DMS153 treated with DMSO at 0.1 percent for 48 hours (cell line): Measurements from ENCODE around the gene DNA2.
"Not testable (repeated sequence)": the region's sequence is repeated elsewhere in the genome, so short reads cannot be mapped to it uniquely, and the experiment has no call there.

Experiments used
- DNase-seq: peaks from one replicate; lab custom pipeline; 2025; ENCODE audit not compliant: unreplicated experiment; lab: John Stamatoyannopoulos, UW

The DNA2 gene

GRCh38 chr10:68471586-68472408, at the start of gene DNA2:
Gene DNA2 (minus strand): TSS chr10:68471973. CDS start chr10:68471864, 109 bp downstream.
- peak; percentile 72 for DNase-seq

- not testable (repeated sequence) for DNase-seq
These were observed 46.8 kb upstream of the DNA2 start for GRCh38 chr10:68518609-68519008.

GRCh38 chr10:68517188-68517587, 45.4 kb upstream of the DNA2 start:
- no peak for DNase-seq

DNA sequence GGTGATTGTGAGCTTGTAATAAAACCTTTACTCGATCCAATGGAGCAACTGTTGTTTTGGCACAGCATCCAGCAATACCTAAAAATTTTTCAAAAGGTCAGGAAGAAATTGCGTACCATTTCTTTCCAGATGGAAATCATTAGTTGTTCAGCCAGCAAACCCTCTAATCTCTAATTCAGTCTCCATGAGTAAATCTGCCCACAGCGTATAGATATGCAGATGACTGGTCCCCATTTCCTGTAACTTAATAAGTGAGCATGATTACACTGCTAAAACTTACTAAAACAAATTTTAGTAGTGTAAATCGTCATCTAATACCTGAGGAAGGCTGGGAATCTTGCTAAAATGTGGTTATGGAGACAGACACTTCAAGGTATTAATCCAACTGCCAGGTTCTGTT, 45.0 kb upstream of the DNA2 start:
- DNase-seq = no peak

GRCh38 chr10:68516216-68516615, 44.4 kb upstream of the DNA2 start:
- DNase-seq = not testable (repeated sequence)

- no peak for DNase-seq
These were observed 36.3 kb upstream of the DNA2 start for GRCh38 chr10:68508090-68508489.

DNA sequence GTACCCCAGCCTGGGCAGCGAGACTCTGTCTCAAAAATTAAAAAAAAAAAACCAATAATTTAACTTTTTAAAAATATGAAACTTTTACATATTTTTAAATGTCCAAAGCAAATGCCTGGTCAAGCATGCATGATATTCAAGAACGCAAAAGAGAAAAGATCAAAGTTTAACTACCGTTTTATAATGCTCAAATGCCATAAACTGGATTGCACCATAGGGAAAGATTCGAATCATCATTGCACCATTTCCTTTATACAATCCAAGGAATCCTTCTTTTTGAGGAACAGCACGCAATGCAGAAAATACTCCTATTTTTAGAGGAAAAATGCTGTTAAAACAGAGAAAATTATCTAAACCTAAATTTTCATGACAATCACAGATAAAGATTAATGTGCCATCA, 34.6 kb upstream of the DNA2 start:
- DNase-seq = no peak

DNA sequence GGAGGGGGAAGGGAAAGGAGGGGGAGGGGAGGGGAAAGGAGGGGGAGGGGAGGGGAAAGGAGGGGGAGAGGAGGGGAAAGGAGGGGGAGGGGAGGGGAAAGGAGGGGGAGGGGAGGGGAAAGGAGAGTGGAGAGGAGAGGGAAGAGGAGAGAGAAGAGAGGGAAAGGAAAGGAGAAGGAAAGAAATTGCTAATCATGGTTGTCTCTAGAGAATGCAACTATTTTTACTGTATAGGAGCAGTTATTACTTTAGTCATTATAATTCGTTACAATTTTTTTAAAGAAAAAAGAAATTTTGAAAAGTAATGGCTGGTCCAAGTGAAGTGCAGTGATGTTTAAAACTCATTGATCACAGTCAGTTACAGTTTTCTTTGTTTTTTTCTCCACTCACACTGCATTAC, 31.1 kb upstream of the DNA2 start:
- no peak for DNase-seq

GRCh38 chr10:68501691-68502090, 29.9 kb upstream of the DNA2 start:
- DNase-seq = no peak

- DNase-seq = no peak
These were observed 27.8 kb upstream of the DNA2 start for GRCh38 chr10:68499544-68499943.

DNA sequence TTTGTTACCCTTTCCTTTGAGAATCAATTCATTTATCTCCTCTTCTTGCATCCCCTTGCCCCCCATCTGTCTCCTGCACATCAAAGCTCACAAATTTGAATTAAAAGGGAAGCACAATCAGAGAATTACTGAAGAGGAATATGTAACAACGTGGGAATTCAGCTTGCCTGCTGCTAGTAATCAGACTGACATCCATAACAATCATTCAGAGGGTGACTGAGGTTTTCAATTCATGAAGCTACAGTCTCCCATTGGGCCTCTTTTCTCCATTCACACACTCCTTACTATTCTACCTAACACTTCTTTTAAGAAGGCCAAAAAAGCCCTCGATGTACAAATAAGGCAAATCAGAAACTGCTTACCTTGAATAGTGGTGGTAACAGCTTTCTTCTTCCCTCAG, 24.3 kb upstream of the DNA2 start:
- no peak for DNase-seq

DNA sequence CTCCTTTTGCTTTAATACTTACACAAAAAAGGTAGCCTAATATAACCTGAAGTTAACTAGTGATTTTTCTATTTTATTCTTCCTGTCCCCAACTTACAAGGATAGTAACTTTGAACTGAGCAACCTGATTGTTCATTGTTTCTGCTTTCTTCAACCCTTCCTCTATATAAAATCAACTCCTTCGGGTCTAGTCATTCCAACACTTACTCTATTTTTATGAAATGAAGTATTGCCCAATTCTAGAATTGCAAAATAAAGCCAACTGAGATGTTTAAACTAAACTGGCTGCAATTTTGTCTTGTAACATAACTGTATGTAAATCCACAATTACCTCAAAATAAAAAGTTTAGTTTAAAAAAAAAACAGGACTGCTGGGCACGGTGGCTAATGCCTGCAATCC, 20.3 kb upstream of the DNA2 start:
- DNase-seq = no peak

DNA sequence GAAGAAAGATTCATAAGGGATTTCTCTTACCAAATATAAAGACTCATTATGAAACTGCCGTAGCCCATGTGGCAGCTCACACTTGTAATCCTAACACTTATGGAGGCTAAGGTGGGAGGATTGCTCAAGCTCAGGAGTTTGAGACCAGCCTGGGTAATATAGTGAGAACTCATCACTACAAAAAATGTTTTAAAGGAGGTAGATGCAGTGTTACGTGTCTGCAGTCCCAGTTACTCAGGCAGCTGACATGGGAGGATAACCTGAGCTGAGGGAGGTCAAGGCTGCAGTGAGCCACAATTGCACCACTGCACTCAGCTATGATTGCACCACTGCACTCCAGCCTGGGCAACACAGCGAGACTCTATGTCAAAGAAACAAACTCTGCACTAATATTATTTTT, 18.1 kb upstream of the DNA2 start:
- DNase-seq = no peak

GRCh38 chr10:68474021-68474420, 2.2 kb upstream of the DNA2 start:
- DNase-seq = no peak

DNA sequence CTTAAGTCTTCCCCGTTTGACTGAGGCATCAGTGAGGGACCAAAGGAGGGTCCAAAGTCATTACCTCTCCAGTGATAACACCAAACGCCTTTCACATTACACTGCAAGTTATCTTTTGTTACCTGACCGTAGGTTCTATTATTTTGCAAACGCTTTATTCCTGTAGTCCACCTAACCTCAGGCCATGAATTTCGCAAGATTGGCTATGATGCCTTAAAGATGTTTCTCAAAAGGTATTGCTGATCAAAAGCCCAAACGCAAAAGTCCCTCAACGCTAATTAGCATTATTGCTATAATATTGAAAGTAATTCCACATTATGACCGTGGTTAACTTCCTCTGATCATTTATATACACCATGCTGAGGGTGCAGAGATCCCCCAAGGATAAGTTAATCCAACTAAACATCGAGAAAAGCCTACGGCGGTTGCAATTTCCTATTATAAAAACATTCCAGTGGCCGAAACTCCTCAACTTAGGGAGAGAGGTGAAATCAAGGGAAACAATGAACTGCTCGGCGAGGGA, 649 bp downstream of the DNA2 start:
- no peak for DNase-seq

DNA sequence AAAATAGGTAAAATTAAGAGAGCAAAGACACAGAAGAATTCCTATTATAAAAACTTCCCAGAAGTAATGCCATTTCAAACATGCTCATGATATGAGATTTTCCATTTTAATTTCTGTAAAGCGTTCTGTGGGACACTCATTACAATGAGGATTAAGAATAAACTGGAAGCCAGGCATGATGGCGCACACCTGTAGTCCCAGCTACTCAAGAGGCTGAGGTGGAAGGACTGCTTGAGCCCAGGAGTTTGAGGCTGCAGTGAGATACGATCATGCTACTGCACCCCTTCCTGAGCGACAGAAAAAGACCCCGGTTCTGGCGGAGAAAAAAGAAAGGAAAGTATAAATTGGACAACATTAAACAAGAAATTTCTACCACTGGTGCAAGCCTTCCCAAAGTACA, 1.5 kb downstream of the DNA2 start:
- no peak for DNase-seq

DNA sequence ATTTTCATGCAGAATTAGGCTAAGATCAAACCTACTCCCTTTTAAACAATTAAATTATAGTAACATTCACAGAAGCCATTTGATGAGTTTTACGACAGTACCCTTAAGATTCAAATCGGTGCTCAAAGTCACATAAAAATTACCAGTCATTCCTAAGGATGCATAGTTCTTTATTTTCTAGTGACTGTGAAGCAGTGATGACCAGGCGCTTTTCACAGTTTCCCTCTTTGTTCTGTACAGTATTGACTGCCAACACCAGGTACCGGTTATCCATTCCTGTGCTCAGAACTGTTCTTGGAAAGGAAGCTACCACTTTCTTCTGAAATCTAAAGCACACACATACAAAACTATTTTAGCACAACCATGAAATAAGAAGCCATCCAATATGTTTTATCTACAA, 1.9 kb downstream of the DNA2 start:
- DNase-seq = no peak

DNA sequence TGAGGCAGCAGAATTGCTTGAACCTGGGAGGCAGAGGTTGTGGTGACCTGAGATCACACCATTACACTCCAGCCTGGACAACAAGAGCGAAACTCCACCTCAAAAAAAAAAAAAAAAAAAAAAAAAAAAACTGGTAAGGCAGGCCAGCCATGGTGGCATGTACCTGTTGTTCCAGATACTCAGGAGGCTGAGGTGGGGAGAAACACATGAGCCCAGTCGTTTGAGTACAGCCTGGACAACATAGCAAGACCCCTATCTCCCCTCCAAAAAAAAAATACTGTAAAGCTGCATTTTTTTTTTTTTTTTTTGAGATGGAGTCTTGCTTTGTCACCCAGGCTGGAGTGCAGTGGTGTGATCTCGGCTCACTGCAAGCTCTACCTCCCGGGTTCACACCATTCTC, 7.0 kb downstream of the DNA2 start:
- DNase-seq = not testable (repeated sequence)

DNA sequence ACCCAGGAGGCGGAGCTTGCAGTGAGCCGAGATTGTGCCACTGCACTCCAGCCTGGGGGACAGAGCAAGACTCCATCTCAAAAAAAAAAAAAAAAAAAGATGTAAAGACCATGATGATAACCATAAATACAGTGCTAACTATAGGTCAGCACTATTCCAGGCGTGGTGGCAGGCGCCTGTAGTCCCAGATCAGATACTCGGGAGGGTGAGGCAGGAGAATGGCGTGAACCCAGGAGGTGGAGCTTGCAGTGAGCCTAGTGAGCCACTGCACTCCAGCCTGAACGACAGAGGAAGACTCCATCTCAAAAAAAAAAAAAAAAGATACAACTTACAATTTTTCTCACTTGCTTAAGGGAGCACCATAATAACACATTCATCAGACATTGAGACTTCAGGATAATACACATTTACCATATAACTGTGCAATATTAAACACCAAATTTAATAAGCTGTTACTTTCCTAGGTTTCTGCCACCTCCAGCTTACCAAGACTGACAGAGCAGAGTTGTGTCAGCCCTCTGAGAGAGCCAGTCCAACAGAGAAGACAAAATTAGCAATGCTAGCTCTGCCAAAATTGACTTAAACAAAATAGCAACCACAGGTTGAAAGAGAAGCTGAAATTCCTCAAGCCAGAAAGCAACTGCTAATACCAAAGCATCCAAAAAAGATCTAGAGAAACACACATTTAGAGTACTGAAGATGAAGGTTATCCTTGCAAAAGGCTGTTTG, 8.2 kb downstream of the DNA2 start:
- no peak for DNase-seq

DNA sequence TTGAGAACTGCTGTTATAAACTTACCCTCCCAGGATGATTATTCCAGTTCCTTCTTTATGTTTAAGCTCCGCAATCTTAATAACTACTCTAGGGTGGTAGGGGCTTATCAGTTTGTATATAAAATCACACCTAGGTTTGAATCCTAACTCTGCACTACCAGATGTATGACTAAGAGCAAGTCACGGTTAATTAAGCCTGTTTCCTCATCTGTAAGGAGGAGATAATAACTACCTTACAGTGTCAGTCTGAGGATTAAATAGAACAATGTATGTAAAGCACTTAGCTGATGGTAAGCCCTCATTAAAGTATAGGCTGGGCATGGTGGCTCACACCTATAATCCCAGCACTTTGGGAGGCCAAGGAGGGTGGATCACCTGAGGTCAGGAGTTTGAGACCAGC, 9.2 kb downstream of the DNA2 start:
- DNase-seq = no peak

DNA sequence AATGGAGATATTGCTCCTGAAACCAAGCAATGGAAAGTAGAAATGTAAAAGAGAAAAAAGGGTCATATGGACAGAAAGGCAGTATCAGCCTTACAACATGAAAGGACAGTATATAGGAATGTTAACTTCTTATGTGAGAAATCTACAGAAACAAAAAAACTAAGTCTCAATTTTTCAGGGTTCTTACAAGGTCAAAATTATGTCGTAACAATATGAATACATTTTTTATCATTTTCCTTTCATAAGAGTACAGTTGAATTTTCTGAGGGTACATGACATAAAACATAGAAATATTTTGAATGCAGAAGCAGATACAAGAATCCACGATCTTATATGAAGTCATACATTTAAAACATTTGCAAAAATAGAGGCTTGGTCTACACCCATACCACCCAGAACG, 10.7 kb downstream of the DNA2 start:
- no peak for DNase-seq

DNA sequence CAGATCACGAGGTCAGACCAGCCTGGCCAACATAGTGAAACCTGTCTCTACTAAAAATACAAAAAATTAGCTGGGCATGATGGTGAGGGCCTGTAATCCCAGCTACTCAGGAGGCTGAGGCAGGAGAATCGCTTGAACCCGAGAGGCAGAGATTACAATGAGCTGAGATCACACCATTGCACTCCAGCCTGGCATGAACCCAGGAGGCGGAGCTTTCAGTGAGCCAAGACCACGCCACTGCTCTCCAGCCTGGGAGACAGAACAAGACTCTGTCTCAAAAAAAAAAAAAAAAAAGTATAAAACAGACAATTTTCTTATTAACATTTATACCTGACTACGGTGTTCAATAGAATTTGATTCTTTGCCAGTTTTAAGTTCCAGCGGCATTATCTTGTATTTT, 22.1 kb downstream of the DNA2 start:
- not testable (repeated sequence) for DNase-seq
